ENCODE measurements around the gene CD63.
"Not testable (repeated sequence)": the region's sequence is repeated elsewhere in the genome, so short reads cannot be mapped to it uniquely, and the experiment has no call there.

The CD63 gene, protein sequence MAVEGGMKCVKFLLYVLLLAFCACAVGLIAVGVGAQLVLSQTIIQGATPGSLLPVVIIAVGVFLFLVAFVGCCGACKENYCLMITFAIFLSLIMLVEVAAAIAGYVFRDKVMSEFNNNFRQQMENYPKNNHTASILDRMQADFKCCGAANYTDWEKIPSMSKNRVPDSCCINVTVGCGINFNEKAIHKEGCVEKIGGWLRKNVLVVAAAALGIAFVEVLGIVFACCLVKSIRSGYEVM

DNA sequence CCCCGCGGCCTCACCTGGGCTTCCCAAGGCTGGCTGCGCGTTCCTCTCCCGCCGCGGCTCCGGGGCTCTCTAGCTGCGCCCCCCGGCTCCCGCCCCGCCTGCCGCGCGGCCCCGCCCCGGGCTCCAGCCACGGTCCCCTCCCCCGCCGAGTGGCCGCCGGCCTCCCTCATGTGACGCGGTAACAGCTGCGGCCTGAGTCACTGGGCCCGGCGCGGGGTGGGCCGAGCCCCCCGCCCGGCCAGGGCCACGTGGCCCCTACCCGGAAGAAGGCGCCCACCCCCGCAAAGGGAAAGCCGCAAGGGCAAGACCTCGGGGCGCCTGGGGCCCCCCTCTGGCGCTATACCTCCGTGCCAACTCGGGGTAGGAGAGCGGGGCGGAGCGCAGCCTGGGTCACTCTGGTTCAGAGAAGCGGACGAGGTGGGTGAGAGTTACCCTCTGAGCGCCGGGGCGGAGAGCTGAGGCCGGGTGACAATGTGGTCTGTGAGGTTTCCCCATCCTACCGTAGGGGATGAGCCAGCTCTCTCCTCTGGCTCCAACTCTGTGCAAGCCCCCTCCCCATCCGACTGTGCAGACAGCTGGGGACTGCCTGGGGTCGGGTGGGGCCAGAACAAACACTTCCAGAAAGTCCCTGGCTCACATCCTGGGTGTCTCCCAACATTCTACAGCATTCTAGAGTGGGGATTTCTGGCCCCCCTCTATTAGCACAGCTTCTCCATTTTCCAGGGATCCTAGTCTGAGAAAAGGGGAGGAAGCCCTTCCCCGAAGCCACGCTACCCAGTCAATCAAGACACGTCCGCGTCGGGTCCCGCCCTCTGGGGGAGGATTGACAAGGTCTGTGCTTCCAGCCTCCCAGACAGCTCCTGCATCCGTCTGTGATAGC is at the start of gene CD63:
Gene CD63, minus strand, starts transcription at position 71 of the 880 bp plus-strand sequence. CDS start 668 bp downstream, outside the sequence.
- DNase-seq (ENCODE audit: low read depth): peak; percentile 90

DNA sequence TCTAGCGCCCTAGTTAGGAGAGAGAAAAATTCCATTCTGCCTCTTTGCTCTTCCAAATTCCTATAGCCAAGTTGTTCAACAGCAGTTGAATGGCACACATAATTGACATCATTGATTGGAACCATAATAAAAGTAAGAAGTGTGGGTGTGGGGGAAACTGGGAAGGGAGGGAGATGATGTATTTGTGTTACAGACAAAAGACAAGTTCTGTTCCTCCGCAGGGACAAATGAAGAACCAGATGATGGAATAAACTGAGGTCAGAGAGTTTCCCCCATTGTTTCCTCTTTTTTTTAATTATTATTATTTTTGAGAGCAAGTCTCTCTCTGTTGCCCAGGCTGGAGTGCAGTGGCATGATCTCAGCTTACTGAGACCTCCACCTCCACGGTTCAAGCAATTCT is 49.0 kb upstream of the CD63 start:
- DNase-seq (ENCODE audit: low read depth): no peak

DNA sequence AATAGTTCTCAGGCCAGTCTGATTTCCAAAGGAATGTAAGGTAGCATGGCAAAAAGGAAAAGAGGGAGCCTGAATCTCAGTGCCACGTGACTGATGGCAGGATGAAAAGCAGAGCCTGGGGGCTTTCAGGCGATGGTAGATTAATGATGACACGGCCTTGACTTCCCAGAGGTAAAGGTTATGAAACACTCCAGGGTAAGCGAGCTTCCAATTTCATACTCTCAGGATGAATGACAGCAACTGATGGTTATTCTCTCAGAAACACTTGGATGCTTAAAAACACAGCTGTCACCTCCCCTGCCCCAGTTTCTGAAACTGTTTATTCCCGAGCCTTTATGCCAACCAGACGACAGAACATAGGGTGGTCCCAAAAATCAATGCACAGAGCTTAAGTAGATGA is 42.9 kb upstream of the CD63 start:
- DNase-seq (ENCODE audit: low read depth): no peak

DNA sequence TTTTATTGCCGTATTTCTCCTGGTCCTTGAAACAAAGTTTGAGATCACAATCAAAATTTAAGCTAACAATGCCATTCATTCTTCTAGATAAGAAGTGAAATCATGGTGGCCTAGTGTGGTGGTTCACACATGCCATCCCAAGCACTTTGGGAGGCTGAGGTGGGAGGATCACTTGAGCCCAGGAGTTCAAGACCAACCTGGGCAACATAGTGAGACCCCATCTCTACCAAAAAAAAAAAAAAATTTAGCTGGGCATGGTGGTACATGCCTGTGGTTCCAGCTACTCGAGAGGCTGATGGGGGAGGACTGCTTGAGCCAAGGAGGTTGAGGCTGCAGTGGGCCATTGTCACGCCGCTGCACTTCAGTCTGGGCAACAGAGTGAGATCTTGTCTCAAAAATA is 38.3 kb upstream of the CD63 start:
- no peak for DNase-seq (ENCODE audit: low read depth)

DNA sequence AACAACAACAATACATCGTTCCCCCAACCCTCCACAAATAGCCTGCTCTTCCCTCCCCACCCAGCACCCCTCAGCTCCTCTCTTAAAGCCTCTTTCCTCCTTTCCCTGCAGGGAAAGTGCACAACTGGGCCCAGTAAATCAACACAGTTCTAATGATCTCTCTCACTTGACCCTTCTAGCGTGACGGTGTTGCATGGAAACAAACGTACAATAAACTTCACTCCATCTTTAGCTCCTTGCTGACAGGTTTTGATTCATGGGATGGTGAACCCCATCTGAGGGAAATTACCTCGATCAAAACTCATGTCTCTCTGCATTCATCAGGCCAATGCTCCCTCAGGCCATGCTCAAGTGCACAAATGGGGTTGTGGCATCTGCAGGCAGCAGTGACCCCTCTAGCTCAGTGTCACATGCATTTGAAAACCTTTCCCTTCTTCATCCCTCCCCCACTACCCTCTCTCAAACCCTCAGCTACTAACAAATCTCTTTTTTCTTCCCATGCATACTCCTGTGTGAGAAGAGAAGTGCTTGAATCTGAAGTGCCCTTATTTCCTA is 37.0 kb upstream of the CD63 start:
- DNase-seq (ENCODE audit: low read depth): no peak

DNA sequence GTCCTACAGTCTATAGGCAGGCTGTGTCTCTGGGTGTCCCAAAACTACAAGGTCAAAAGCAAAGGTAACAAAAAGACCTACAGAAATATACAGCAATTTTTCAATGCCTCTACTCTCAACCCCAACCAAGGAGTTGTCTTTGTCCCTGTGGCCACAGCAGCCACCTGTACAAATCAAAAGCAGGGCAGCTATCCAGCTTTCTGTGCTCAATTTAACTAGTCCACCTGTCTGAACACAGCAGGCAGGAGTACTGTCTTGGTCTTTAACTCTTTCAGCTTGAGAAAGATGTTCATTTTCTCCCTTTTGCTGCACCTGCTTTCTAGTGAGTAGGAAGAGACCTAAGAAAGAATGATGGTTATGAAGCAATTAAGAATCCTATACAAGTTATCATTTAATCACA is 33.8 kb upstream of the CD63 start:
- no peak for DNase-seq (ENCODE audit: low read depth)

DNA sequence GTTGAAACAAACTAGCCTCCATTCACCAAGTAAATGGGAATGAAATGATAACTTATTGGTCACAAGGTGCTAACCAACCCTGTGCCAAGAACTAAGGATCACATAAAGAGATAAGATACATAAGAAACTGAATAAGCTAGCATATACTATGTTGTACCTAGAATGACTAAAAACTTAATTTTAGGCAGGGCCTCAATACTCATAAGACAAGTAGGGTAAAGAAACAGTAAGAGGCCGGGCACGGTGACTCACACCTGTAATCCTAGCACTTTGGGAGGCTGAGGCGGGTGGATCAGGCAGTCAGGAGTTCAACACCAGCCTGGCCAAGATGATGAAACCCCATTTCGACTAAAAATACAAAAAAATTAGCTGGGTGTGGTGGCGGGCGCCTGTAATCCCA is 31.9 kb upstream of the CD63 start:
- DNase-seq (ENCODE audit: low read depth): no peak

DNA sequence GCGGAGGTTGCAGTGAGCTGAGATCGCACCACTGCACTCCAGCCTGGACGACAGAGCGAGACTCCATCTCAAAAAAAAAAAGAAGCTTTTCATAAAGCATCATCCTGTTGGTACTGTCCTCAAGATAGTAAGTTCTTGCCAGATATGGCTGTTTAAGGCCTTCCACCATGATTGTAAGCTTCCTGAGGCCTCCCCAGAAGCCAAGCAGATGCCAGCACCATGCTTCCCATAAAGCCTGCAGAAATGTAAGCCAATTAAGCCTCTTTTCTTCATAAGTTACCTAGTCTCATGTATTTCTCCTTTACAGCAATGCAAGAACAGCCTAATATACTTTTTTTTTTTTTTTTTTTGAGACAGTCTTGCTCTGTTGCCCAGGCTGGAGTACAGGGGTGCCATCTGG is 29.8 kb upstream of the CD63 start:
- not testable (repeated sequence) for DNase-seq (ENCODE audit: low read depth)

DNA sequence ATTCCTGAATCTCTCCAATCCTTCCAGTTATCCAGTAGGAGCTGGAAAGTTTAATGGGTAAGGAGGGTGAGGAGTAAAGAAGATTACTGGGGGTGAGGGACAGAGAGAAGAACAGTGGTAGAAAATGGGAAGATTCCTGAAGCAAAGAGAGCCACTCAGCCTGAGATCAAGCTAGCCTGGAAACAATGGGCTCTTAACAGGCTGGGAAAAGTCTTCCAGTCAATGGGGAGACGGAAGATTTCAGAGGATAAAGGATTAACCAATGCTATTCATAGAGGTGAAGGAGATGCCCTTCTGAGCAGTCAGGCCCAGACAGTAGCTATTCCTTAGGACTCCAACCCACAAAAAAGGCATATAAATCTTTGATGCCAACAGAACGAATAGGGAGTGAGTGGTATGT is 28.9 kb upstream of the CD63 start:
- DNase-seq (ENCODE audit: low read depth): no peak

DNA sequence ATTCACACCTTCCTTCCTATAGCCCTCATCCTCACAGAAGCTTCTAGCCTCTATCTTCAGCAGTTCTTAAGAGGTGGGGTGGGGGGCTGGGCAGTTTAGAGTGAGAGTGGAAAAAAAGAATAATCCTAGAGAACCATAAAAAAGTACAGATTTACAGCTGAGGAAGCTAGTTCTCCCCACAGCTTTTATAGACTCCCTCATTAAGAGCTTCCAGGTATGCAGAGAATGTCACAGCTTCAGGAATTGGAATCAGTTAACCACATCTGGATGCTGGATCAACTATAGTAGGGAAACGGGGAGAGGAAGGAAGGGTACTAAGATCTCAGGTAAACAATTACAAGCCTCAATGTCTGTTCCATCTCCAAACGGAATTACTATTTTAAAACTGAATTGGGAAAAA is 26.4 kb upstream of the CD63 start:
- DNase-seq (ENCODE audit: low read depth): no peak

DNA sequence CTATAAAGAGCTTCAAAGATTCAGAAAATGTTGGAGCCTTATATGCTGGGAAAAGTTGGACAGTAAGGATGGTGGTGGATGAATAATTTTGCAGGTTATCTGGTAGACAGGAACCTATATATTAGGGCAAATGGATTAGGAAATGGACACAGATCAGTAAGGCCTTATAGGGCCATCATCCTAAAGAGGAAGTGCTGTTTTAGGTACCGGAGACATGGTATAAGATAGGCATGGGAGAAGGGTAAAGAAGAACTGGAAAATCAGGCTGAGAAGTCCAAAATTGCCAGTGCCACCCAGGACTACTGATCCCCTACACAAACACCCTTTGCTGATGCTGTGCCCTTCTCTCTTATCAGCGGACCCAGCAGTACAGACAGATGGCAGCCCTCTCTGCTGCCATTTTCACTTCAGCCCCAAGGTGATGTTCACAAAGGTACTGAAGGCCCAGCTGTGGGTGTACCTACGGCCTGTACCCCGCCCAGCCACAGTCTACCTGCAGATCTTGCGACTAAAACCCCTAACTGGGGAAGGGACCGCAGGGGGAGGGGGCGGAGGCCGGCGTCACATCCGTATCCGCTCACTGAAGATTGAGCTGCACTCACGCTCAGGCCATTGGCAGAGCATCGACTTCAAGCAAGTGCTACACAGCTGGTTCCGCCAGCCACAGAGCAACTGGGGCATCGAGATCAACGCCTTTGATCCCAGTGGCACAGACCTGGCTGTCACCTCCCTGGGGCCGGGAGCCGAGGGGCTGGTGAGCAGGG is 19.6 kb upstream of the CD63 start:
- no peak for DNase-seq (ENCODE audit: low read depth)

DNA sequence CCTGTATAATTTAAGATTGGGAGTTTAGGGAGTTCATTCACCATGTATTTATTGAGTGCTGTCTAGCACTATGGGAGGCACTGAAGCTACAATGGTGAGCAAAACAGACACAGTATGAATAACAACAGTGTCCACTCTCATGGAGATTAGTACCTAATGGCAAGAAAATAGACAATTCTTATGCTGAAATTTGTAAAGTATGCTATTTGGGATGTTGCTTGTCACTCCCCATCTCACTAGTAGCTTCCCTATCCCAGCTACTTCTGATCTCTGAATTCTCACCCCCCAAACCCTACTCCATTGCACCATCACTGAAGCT is 18.1 kb upstream of the CD63 start:
- no peak for DNase-seq (ENCODE audit: low read depth)

DNA sequence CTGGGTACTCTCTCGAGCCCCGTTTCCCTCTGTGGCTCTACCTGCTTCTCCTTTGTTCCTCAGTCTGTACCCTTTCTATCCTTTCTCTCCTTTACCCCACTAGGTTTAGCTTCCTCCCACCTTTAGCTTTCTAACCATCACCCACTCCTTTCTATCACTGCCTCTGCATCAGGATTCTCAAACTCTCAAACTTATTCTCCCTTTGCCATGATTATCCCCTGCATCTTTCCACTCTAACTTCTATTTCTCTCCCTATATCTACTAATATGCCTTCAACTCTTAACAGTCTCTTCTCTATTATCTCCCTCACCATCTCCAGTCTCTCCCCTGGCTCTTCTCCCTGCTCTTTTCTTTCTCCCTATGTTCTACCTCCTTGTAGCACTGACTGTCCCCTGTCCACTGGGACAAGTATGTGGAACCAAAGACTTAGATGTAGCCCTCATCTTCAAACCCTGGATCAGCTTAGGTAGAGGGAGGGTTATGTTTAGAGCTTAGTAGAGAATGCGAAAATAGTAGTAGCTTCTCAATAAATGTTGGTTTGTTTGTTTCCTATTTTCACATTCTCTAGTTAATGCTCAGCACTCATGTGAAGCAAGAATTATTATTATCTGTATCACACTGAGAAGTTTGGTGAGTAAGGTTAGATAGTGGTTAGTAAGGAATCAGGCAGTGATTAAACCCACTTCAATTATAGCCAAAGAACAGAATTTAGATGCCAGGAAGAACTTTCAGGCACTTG is 17.5 kb upstream of the CD63 start:
- no peak for DNase-seq (ENCODE audit: low read depth)

DNA sequence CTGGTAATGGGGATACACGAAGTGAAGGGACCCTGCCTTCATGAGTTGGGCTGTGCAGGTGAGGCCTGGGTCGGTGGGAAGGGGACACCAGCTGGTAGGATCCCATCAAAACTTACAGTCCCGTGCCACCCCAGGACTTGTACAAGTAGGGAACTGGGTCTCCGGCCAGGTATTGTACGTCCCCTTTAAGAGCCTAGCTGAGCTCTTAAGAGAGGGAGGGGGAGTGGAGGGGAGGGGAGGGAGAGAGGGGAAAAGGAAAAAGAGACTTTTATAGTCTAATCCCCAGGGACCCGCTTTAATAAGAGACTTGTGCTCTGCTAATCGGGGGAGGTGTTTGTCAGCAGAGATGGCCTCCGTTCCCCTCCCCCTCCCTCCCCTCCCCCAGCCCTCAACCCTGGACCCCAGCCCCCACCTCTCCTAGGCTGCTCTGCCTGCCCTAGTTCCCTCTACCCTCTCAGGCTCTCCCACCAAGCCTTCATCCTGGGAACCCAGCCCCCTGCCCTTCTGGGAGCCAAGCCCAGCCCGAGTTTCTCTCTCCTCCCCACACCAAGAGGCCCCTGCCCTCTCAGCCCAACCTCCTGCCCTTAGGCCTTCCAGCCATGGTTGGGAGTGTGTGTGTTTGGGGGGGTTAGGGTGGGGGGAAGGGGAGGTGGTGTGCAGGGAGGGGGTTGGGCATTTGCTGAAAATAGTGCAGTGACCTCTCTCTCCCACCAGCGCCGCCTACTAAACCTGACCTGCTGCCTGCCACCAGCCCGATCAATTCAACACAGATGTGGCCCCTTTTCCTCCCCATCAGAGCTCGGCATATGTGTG is 16.8 kb upstream of the CD63 start:
- no peak for DNase-seq (ENCODE audit: low read depth)

DNA sequence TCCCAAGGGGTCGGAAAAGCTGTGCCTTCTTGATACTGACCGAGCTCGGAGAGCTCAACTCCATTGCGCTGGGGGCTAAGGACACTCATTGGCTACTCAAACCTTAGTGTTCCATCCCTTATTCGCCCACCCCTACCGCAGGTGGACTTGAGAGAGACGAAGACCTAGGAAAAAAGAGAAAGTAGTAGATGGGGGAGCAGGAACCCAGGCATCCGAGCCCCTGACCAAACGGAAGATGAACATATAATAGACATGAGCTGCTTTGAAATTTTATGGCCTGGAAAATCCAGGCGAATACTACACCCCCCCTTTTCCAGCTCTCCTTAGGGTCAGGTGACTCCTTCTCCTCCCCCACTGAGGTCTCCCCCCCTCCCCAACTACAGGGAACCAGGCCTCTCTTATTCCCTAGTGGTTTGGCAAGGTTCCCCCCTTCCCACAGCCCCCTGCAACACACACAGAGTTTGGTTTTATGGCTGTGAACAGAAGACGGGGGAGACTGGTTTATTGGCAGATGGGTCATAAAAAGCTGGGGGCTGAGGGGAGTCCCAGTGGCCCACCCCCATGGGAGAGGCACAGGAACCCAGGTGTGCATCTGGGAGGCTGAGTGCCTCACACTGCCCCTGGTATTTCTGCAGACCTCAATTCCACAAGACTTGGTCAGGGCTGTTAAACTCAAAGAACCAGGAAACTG is 15.7 kb upstream of the CD63 start:
- DNase-seq (ENCODE audit: low read depth): no peak

DNA sequence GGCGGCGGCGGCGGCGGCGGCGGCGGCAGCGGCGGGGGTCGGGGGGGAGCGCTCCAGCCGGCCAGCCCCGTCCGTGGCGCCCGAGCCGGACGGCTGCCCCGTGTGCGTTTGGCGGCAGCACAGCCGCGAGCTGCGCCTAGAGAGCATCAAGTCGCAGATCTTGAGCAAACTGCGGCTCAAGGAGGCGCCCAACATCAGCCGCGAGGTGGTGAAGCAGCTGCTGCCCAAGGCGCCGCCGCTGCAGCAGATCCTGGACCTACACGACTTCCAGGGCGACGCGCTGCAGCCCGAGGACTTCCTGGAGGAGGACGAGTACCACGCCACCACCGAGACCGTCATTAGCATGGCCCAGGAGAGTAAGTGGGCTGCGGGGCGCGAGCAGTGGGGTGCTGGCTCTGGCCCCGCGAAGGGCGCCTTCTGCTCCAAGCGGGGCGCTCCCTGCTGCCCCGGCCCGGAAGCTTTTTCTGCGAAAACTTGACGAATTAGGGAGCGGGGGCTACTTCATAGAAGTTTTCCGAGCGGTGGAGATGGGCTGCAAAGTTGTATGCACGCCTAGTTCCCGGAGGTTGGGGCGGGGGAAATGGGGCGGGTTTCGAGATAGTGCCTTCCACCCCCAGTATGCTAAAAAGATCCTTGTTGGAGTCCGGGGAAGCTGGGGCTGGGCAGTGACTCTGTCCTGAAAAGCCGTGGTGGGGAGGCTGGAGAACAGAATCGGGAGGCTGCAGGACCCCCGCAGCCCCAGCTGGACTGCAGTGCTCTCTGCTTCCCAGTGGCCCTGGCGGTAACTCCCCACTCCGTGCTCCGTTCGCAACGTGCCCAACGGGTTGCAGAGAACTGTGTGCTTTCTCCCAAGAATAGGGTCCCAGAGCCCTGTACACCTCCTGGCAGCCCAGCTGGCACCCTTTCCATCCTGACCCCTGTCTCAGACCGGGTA is 14.9 kb upstream of the CD63 start:
- no peak for DNase-seq (ENCODE audit: low read depth)

DNA sequence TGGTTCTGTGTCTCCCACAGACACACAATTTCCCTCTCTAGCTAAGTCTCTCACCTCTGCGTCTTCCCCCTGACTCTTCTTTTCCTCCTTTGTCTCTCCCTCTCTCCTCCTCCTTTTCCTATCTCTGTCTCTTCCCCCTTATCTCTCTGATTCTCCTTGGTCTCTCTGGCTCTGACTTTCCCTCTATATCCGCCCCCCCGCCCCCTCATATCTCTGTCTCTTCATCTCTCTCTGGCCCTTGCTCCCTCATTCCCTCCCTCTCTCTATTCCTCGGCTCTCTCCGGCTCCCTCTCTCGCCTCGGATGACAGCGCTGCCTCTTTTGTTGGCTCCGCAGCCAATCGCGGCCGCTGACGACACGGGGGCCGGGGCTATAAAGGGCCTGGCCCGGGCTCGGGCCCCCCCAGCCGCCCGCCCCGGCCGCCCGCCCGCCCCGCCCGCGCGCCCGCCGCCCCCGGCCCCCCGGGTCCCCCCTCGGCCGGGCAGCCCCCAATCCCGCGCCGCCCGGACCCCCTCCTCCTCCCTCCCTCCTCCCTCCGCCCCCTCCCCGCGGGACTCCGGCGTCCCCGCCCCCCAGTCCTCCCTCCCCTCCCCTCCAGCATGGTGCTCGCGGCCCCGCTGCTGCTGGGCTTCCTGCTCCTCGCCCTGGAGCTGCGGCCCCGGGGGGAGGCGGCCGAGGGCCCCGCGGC is 14.1 kb upstream of the CD63 start, which contains the start of gene GDF11:
Gene GDF11, plus strand, starts transcription at position 404 of the 687 bp plus-strand sequence. Its CDS starts 195 bp downstream, at position 599.
- no peak for DNase-seq (ENCODE audit: low read depth)

DNA sequence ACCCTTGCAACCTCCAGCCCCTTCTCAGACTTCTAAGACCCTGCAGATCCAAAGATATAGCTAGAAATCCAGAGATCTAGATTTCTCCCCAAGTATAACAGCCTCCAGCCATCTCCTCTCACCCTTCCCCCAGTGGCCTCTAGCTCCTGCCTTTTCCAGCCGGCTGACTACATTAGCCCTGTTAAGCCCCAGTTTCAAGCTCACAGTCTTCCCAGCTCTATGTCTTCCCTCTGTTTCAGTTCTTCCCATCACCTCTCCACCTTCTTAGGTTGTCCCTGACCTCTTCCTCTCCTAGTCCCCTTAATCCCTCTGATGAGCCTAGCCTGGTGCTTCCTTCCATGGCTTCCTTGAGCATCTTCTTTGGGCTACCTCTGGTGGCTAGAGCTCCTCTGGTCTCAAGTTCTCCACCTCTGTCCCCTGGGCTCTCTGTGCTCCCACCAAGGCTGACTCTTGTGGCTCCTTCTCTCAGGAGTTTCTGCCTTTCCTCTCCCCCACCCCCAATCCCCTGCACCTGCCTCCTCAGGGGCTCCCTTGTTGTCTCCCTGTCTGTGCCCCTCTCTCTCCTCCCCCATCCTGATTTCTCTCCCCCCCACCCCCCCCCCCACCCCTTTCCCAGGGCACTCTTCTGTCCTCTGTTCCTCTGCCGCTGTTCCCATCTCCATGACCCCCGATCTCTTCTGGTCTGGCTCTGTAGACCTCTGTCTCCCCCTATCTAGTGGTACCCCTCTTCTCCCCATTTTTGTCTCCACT is 13.3 kb upstream of the CD63 start:
- no peak for DNase-seq (ENCODE audit: low read depth)

Data from fibroblast of the conjunctiva (primary cell).